Activated CD4-positive, alpha-beta T cell treated with anti-CD3 and anti-CD28 coated beads, Interleukin-2, Interleukin-4, amounts not matched to agents 100 ng/mL and 50 ng/mL, durations not matched to agents 16 hours and 8 hours (primary cell): ENCODE results near the gene ARFIP1.
"Not testable (repeated sequence)": the region's sequence is repeated elsewhere in the genome, so short reads cannot be mapped to it uniquely, and the experiment has no call there.

Experiments
- DNase-seq: peaks from one replicate; pipeline ENCODE4 v3.0.0-alpha.2; 2020; ENCODE audit warnings: low spot score

Gene ARFIP1

GRCh38 chr4:152847376-152847775, 67.6 kb downstream of the ARFIP1 start:
- DNase-seq, result no peak

GRCh38 chr4:152848508-152848907, 68.8 kb downstream of the ARFIP1 start:
- DNase-seq, result no peak

- DNase-seq, result no peak
These were observed 69.6 kb downstream of the ARFIP1 start for GRCh38 chr4:152849350-152849749.

- DNase-seq, result peak; percentile 18
These were observed 70.6 kb downstream of the ARFIP1 start for GRCh38 chr4:152850377-152850776.

GRCh38 chr4:152851226-152851625, 71.5 kb downstream of the ARFIP1 start:
- no peak for DNase-seq

DNA sequence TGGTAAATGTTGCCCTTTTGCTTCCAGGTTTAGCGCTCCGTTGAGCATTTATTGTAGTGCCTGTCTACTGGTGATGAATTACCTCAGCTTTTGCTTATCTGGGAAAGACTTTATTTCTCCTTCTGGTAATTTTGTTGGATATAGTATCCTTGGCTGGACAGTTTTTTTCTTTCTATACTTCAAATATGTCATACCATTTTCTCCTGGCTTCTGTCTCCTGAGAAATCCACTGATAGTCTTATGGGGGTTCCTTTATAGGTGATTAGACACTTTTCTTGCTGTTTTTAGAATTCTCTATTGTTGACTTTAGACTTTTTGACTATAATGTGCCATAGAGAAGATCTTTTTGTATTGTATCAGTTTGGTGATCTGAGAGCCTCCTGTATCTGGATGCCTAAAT, 73.5 kb downstream of the ARFIP1 start:
- DNase-seq, result no peak

GRCh38 chr4:152854016-152854415, 74.3 kb downstream of the ARFIP1 start:
- DNase-seq, result not testable (repeated sequence)

GRCh38 chr4:152856960-152857359, 77.2 kb downstream of the ARFIP1 start:
- DNase-seq, result no peak

DNA sequence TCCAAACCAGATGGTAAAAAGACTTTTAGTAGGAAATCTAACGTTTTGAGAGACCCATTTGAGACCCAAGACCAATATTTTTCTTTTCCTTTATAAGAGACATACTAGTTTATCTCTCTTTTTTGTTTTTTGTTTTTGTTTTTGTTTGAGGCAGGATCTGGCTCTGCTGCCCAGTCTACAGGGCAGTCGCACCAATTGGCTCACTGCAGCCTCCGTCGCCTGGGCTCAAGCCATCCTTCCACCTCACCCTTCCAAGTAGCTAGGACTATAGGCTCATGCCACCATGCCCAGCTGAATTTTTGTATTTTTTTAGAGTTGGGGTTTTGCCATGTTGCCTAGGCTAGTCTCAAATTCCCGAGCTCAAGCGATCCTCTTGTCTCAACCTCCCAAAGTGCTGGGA, 79.2 kb downstream of the ARFIP1 start:
- no peak for DNase-seq

- no peak for DNase-seq
These were observed 80.3 kb downstream of the ARFIP1 start for GRCh38 chr4:152860046-152860445.

GRCh38 chr4:152862608-152863007, 82.9 kb downstream of the ARFIP1 start:
- no peak for DNase-seq

DNA sequence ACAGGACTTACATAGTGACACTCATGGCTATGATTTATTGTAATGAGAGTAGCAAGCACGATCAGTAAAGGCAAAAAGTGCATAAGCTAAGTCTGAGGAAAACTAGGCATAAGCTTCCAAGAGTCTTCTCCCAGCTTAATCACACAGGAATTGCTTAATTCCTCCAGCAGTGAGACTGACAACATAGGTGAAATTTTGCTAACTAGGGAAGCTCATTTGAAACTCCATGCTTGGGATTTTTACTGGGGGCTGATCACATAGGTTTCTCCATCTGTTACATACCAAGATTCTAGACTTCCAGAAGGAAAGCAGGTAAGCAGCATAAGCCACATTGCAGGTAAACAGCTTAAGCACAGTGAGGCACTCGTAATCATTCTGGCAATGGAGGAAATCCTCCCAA, 84.6 kb downstream of the ARFIP1 start:
- no peak for DNase-seq

- not testable (repeated sequence) for DNase-seq
These were observed 86.8 kb downstream of the ARFIP1 start for GRCh38 chr4:152866432-152866993.

- no peak for DNase-seq
These were observed 90.9 kb downstream of the ARFIP1 start for GRCh38 chr4:152870606-152871005.

DNA sequence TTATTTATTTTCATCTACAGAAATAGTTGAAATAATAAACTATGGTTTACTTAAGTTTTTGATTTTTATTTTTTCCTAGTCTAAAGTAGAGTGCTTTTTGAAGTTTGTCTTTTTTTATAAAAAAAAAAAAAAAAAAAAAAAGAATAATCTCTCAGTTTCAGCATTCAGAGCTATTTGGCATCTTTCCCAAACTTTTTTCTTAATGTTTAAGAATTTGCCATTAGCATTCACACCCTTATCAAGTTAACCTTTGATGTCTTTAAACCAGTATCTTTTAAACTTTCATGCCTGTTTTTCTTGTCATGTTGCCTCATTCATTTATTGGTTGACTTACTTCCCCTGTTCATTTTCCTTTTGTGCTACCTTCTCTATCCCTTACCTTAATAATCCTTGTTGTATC, 95.5 kb downstream of the ARFIP1 start:
- DNase-seq, result no peak

DNA sequence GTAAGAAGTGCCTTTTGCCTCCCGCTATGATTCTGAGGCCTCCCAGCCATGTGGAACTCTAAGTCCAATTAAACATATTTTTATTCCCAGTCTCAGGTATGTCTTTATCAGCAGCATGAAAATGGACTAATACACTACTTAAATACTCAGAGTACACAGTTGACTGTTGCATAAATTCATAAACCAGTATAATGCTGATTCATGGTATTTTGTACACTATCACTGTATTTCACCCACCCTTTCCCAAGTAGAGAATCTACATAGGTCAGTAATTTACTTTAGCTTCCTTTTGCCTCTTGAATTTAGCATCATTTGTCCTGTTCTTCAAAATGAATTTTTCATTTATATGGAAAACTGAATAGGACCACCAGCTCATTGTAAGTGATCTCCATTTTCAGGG, 98.1 kb downstream of the ARFIP1 start:
- no peak for DNase-seq

DNA sequence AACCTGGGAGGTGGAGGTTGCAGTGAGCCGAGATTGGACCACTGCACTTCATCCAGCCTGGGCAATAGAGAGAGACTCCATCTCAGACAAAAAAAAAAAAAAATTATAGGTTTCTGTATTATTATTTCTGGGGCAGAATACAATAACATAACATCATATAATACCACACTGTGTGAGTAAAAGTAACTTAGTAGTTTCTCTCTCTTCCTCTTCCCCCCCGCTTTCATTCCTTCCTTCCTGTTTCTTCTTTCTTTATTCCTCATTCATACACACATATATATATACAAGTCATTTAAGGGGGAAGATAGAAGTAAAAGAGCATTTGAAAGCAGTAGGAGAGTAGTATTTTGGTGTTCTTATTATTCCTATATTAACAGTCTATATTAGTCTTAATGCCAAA, 100.5 kb downstream of the ARFIP1 start:
- DNase-seq, result no peak

GRCh38 chr4:152881974-152882373, 102.2 kb downstream of the ARFIP1 start:
- DNase-seq, result no peak

DNA sequence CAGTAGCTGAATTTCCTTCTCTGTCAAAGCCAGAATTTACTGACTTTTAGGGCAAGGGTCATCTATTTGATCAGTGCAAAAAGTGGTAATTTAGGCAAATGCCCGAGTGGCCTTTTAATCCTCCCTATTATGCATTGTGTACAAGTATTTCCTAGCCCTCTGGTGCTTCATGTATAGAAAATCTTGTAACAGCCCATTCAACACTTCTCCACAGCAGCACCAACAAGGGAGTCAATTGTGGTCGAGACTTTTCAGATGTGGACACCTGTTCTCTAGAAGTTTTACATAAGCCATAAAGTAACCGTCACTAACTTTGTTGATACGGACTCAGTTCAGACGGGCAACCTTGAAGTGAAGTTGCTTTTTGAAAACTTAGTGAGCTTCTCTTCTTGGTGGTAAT, 105.4 kb downstream of the ARFIP1 start:
- DNase-seq, result no peak

DNA sequence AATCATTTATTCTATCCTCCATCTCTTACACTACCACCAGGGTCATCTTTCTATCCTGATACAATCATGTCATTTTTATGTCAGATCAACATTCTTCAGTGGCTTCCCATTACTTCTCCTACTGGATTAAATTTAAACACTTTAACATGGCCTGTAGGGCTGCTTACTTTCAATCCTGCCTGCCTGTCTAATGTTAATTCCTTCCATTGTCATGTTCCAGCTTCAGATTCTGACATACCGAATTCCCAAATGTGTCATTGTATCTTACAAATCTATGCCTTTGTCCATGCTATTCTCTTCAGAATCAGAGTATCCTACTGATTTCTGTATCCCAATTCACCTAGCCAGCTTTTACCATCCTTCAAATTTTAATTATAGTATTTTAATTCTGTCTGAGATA, 106.4 kb downstream of the ARFIP1 start:
- no peak for DNase-seq

DNA sequence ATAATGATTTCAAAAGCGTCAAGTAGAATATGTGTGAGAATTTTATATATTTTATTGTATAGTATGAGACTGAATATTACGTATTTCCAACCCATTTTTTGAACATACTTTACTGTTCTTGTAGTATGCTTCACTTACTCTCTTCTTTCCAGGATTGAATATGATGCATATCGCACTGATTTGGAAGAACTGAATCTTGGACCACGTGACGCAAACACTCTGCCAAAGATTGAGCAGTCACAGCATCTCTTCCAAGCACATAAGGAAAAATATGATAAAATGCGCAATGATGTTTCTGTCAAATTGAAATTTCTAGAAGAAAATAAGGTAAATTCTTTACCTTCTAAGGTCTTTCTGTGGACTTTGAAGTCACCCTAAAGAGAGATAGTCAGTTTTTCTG, 108.2 kb downstream of the ARFIP1 start:
- DNase-seq, result no peak

GRCh38 chr4:152892974-152893373, 113.2 kb downstream of the ARFIP1 start:
- no peak for DNase-seq

GRCh38 chr4:152894673-152895072, 114.9 kb downstream of the ARFIP1 start:
- no peak for DNase-seq

DNA sequence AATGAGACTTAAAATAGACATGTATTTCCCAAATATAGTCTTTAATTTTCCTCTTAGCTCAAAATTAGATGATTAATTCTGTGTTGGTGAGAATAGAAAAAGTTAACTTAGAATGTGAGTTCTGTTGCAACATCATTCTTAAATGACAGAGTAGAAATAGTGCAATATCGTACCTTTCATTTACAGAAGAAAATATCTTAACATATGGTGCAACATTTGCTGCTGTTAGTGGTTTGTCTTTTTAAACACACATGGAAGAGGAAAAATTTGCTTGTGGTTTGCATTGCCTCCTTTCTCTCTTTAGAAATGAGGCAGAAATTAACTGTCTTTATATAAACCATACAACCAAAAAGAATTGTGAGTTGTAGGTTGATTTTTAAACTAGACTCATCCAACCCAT, 117.1 kb downstream of the ARFIP1 start:
- DNase-seq, result no peak

GRCh38 chr4:152898133-152898532, 118.4 kb downstream of the ARFIP1 start:
- not testable (repeated sequence) for DNase-seq
